A673 (cell line): ENCODE data around the gene SRD5A3.

ENCODE experiments used
- CTCF ChIP-seq: fragments of 300-800, 200-600 bp; sonication (generic); conservative IDR thresholded peaks from 2 replicates; pipeline ENCODE4 v1.5.1; 2017; ENCODE audit warnings: low read depth, mild to moderate bottlenecking, antibody characterized with exemption, low read length, moderate library complexity, mixed read lengths
- EZH2 ChIP-seq: fragments of 200-600 bp; sonication (generic); IDR thresholded peaks from 2 replicates; pipeline ENCODE4 v1.6.1; 2017; ENCODE audit warnings: borderline replicate concordance, low read depth, mild to moderate bottlenecking, mixed read lengths, antibody characterized with exemption, low read length; ENCODE audit not compliant: poor library complexity, severe bottlenecking

GRCh38 chr4:55397520-55398321, 51.7 kb downstream of the SRD5A3 start:
- TF ChIP-seq EZH2, result no peak
- TF ChIP-seq CTCF, result no peak
